Calu3 (cell line): ENCODE measurements around the gene DNAJC17. TPM values are rescaled to one million over a fixed set of nuclear protein-coding genes. Genes with fewer than 3 reads are reported as not detected.

Source experiments
- BruUV-seq: library from RNA; stranded (reverse); fragments of 400-500 nt; replicated peaks from 2 replicates; lab custom pipeline; 2021; lab: Mats Ljungman, UMichigan
- CTCF ChIA-PET: fragments of 300-600 bp; sonication (Branson Sonifier 250); formaldehyde crosslinking; loops from one replicate; lab custom pipeline; 2022; ENCODE audit warnings: antibody characterized with exemption; lab: Charles Lee
- DNase-seq: peaks from one replicate; pipeline ENCODE4 v3.0.0; 2022
- H3K27ac Mint-ChIP-seq: one replicate; pipeline ENCODE4 v1.8.0; 2022; ENCODE audit warnings: mixed read lengths; ENCODE audit not compliant: unreplicated experiment
- H3K27me3 Mint-ChIP-seq: one replicate; pipeline ENCODE4 v1.8.0; 2022; ENCODE audit warnings: mixed read lengths; ENCODE audit not compliant: unreplicated experiment
- H3K36me3 Mint-ChIP-seq: one replicate; pipeline ENCODE4 v1.8.0; 2022; ENCODE audit warnings: mild to moderate bottlenecking, moderate library complexity, mixed read lengths; ENCODE audit not compliant: insufficient read depth, unreplicated experiment
- H3K4me1 Mint-ChIP-seq: one replicate; pipeline ENCODE4 v1.8.0; 2022; ENCODE audit warnings: mild to moderate bottlenecking, low read depth, mixed read lengths; ENCODE audit not compliant: unreplicated experiment
- H3K4me3 Mint-ChIP-seq: one replicate; pipeline ENCODE4 v1.8.0; 2022; ENCODE audit warnings: mild to moderate bottlenecking, low read depth, moderate library complexity, mixed read lengths; ENCODE audit not compliant: unreplicated experiment
- H3K9me3 Mint-ChIP-seq: one replicate; pipeline ENCODE4 v1.8.0; 2022; ENCODE audit warnings: low read depth, mixed read lengths; ENCODE audit not compliant: unreplicated experiment
- CTCF ChIP-seq: fragments of 200-600 bp; IDR thresholded peaks from one replicate; pipeline ENCODE4 v1.8.0; 2022; ENCODE audit warnings: antibody characterized with exemption; ENCODE audit not compliant: unreplicated experiment
- intact Hi-C: fragments of 100-400 bp; cut with micrococcal nuclease; formaldehyde crosslinking; loops from one replicate; pipeline ENCODE4 v1.10.0; 2022; ENCODE audit not compliant: unreplicated experiment
- total RNA-seq: library from RNA; stranded (reverse); gene quantifications from 2 replicates; pipeline ENCODE4 v1.2.3, GENCODE V29; 2022

Gene DNAJC17
- total RNA-seq, 1 experiment from 2014 or later = 17.4 TPM

DNA sequence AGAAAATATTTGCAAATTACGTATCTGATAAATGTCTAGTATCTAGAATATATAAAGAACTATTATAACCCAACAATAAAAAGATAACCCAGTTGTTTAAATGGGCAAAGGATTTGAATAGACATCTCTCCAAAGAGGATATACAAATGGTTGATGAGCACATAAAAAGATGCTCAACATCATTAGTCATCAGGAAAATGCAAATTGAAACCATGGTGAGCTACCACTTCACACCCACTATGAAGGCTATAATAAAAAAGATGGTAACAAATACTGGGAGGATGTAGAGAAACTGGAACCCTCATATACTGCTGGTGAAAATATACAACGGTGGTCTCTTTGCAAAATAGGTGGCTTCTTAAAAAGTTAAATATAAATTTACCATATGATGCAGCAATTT lies 84.3 kb downstream of the DNAJC17 start:
- DNase-seq = no peak
- no TSS peak for BruUV-seq
- no peaks in the 10 kb centered on the region for H3K27me3 Mint-ChIP-seq
- no peak for TF ChIP-seq CTCF
- no peaks in the 10 kb centered on the region for H3K9me3 Mint-ChIP-seq
- H3K36me3 Mint-ChIP-seq = no peaks in the 10 kb centered on the region
- CTCF ChIA-PET = interaction anchor here (0.7 kb wide), 1 partner anchor 18 kb away, joined by 3 read pairs; no protein-coding TSS in a partner anchor
- intact Hi-C loops = no loop called here
- no peaks in the 10 kb centered on the region for H3K4me1 Mint-ChIP-seq
- H3K27ac Mint-ChIP-seq = no peak overlapping the region
- H3K4me3 Mint-ChIP-seq = no peak overlapping the region

DNA sequence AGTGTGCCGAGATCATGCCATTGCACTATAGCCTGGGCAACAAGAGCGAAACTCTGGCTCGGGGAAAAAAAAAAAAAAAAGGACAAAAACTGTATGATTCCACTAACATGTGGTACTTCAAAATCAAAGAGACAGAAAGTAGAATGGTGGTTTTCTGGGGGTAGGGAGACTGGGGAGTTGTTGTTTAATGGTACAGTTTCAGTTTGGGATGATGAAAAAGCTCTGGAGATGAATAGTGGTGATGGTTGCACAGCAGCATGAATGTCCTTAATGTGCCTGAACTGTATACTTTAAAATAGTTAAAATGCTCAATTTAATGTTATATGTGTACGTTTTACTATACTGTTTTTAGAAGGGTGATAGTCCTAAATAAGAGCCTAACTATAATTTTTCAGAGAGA lies 84.9 kb downstream of the DNAJC17 start:
- CTCF ChIA-PET = interaction anchor here (0.7 kb wide), 1 partner anchor 18 kb away, joined by 3 read pairs; no protein-coding TSS in a partner anchor
- no TSS peak for BruUV-seq

DNA sequence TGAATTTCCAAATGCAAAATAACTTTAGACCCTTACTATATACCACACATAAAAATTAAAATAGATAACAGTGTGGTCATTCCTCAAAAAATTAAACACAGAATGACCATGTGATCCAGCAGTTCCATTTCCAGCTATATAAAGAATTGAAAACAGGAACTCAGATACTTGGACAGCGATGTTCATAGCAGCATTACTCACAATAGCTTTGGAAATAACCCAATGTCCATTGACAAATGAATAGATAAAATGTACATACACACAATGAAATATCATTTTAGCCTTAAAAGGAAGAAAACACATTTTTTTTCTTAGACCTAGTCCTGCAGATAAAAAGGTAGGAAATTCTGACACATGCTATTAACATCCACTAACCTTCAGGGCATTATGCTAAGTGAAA lies 85.6 kb downstream of the DNAJC17 start:
- H3K4me1 Mint-ChIP-seq = no peaks in the 10 kb centered on the region
- intact Hi-C loops = no loop called here
- no peak for TF ChIP-seq CTCF
- CTCF ChIA-PET = interaction anchor here (0.5 to 0.6 kb wide), 2 partner anchors 79 to 112 kb away, joined by 3 to 7 read pairs; no protein-coding TSS in a partner anchor
- DNase-seq = no peak
- H3K4me3 Mint-ChIP-seq = no peak overlapping the region
- no peaks in the 10 kb centered on the region for H3K27me3 Mint-ChIP-seq
- H3K36me3 Mint-ChIP-seq = no peaks in the 10 kb centered on the region
- H3K27ac Mint-ChIP-seq = no peak overlapping the region
- no peaks in the 10 kb centered on the region for H3K9me3 Mint-ChIP-seq
- BruUV-seq = no TSS peak

More for the DNA sequence above, 84.9 kb downstream of the DNAJC17 start:
- DNase-seq = no peak
- H3K27ac Mint-ChIP-seq = no peak overlapping the region
- no peaks in the 10 kb centered on the region for H3K4me1 Mint-ChIP-seq
- no peaks in the 10 kb centered on the region for H3K27me3 Mint-ChIP-seq
- H3K36me3 Mint-ChIP-seq = no peaks in the 10 kb centered on the region
- intact Hi-C loops = no loop called here
- H3K4me3 Mint-ChIP-seq = no peak overlapping the region
- H3K9me3 Mint-ChIP-seq = no peaks in the 10 kb centered on the region
- no peak for TF ChIP-seq CTCF

GRCh38 chr15:40716165-40716564 lies 91.1 kb downstream of the DNAJC17 start:
- DNase-seq = no peak
- Mint-ChIP-seq H3K27ac (no peak overlapping the region), H3K4me3 (no peak overlapping the region), H3K4me1 (no peaks in the 10 kb centered on the region), H3K36me3 (no peaks in the 10 kb centered on the region), H3K9me3 (no peaks in the 10 kb centered on the region), H3K27me3 (no peaks in the 10 kb centered on the region)
- CTCF ChIA-PET = no interaction called here
- intact Hi-C loops = no loop called here
- no peak for TF ChIP-seq CTCF
- no TSS peak for BruUV-seq

Other genes starting within 250 kb of the DNAJC17 start
- gene CCDC32, start 242.4 kb downstream of the DNAJC17 start, total RNA-seq = 11.4 and 13.6 TPM in 2 replicates
- gene RPUSD2, start 238.2 kb downstream of the DNAJC17 start, total RNA-seq = 8.5 and 9.2 TPM in 2 replicates
- gene KNL1, start 213.2 kb downstream of the DNAJC17 start, total RNA-seq = 11.0 and 19.0 TPM in 2 replicates
- gene RAD51, start 112.3 kb downstream of the DNAJC17 start, total RNA-seq = 12.8 and 14.5 TPM in 2 replicates
- 23.5 and 25.5 TPM in 2 replicates for gene RMDN3, start 52.2 kb downstream of the DNAJC17 start, total RNA-seq
- 5.6 and 11.6 TPM in 2 replicates for gene GCHFR, start 43.4 kb downstream of the DNAJC17 start, total RNA-seq
- gene C15orf62, start 37.5 kb downstream of the DNAJC17 start, total RNA-seq = 0.56 and 0.64 TPM in 2 replicates
- 13.9 and 14.9 TPM in 2 replicates for gene ZFYVE19, start 384 bp downstream of the DNAJC17 start, total RNA-seq
- gene PPP1R14D, start 21.2 kb upstream of the DNAJC17 start, total RNA-seq = 0.51 and 1.7 TPM in 2 replicates
- gene SPINT1, start 36.6 kb upstream of the DNAJC17 start, total RNA-seq = 93.7 and 98.4 TPM in 2 replicates
- gene RHOV, start 66.8 kb upstream of the DNAJC17 start, total RNA-seq = 4.2 and 4.9 TPM in 2 replicates
- gene VPS18, start 87.0 kb upstream of the DNAJC17 start, total RNA-seq = 14.3 and 16.6 TPM in 2 replicates
- not detected in 2 replicates for gene DLL4, start 121.9 kb upstream of the DNAJC17 start, total RNA-seq
- 5.0 and 5.2 TPM in 2 replicates for gene CHAC1, start 146.0 kb upstream of the DNAJC17 start, total RNA-seq